ENCODE data around the gene NOL9. TPM values are rescaled to one million over a fixed set of nuclear protein-coding genes. Genes with fewer than 3 reads are reported as not detected.

NOL9 gene
- total and polyA plus RNA-seq, 10 of the 15 experiments (the other 5 are each of a cell fraction or from before 2014, with no cell fraction given), result 3.9 to 35.9 (median 23.0) TPM

DNA sequence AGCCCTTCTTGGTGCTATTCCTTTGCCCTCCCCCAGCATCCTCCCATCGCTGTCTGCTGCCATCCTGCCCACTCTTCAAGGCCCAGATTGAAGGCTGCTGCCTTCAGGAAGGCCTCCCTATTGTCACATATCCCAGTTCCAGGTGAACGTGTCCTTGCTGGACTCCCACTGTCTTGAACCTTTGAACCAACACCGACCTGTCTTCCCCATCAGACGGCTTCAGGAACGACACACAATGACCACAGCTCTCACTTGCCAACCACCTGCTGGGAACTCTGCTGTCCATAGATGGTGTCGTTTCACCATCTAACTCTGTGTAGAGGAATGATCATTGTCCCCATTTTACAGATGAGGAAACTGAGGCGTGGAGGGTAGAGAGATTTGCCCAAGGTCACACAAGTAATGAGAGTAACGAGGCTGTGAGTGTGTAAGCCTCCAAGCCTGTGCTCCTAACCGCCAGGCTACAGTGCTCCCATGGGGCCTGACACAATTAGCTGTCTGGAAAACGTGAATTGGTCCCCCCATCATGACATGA is 53.0 kb downstream of the NOL9 start:
- no peak overlapping the region for H3K4me2 ChIP-seq (ENCODE audit: control insufficient read depth, insufficient read depth)
- H3K4me1 ChIP-seq (ENCODE audit: control insufficient read depth, insufficient read depth, low read length), result no peaks in the 10 kb centered on the region
- FAIRE-seq, result no peak
- no peaks in the 10 kb centered on the region for H3K79me2 ChIP-seq (ENCODE audit: control insufficient read depth, insufficient read depth, low read length)
- intact Hi-C loops (cut with micrococcal nuclease; ENCODE audit: unreplicated experiment) (no loop called here), in situ Hi-C loops (cut with MboI) (no loop called here)
- TF ChIP-seq, protein P1, sequence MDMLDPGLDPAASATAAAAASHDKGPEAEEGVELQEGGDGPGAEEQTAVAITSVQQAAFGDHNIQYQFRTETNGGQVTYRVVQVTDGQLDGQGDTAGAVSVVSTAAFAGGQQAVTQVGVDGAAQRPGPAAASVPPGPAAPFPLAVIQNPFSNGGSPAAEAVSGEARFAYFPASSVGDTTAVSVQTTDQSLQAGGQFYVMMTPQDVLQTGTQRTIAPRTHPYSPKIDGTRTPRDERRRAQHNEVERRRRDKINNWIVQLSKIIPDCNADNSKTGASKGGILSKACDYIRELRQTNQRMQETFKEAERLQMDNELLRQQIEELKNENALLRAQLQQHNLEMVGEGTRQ (IDR thresholded peaks at IDR 0.05; ENCODE audit: borderline replicate concordance, low read depth, low read length), result no peak
- TF ChIP-seq E4F1 (IDR thresholded peaks at IDR 0.05; ENCODE audit: borderline replicate concordance, partially characterized antibody) (no peak), SMARCA5 (IDR thresholded peaks at IDR 0.05) (no peak), ZBTB33 (IDR thresholded peaks at IDR 0.05) (no peak), EGR1 (IDR thresholded peaks at IDR 0.05; ENCODE audit: borderline replicate concordance in 1 of 2, low read depth in 2 of 2, low read length in 2 of 2) (no peak), ESRRA (IDR thresholded peaks at IDR 0.05; ENCODE audit: low read length) (no peak)
- no peak for DNase-seq (ENCODE audit: low read depth, low spot score)
- POLR2A ChIA-PET, result no interaction called here
- WGBS (ENCODE audit: insufficient coverage, insufficient replicate concordance, low lambda C conversion rate, missing lambda C conversion rate), result 20% methylated on average over 10 of the region's 10 CpGs
- no peak overlapping the region for H3K4me3 ChIP-seq
- H3K36me3 ChIP-seq (ENCODE audit: control insufficient read depth in 2 of 2, insufficient read depth in 2 of 2, low read length in 1 of 2), result no peaks in the 10 kb centered on the region
- BruUV-seq (replicated peaks), result no TSS peak
- no peaks in the 10 kb centered on the region for H3K9me3 ChIP-seq (replicated peaks; ENCODE audit: control insufficient read depth, insufficient read depth, low read length)
- SMC1A ChIA-PET (ENCODE audit: uncharacterized antibody, unreplicated experiment), result no interaction called here
- H3K9ac ChIP-seq (ENCODE audit: control insufficient read depth, insufficient read depth, low read length), result no peak overlapping the region
- RAD21 ChIA-PET (ENCODE audit: unreplicated experiment), result no interaction called here
- H4K20me1 ChIP-seq (ENCODE audit: control insufficient read depth, insufficient read depth), result no peaks in the 10 kb centered on the region; the same call in 1 of the 2 replicates
- ATAC-seq, result no peak
- no peak overlapping the region for H2AFZ ChIP-seq (ENCODE audit: control insufficient read depth, low read depth, low read length)
- peaks cover 3 to 8% of the 10 kb centered on the region in 2 experiments for H3K27me3 ChIP-seq (replicated peaks in 1 of 2; ENCODE audit: control insufficient read depth in 2 of 2, insufficient read depth in 2 of 2, low read length in 1 of 2)
- CTCF ChIA-PET, result interaction anchor here (0.8 kb wide), 1 partner anchor 11 kb away, joined by 3 read pairs; no protein-coding TSS in a partner anchor
- no peak overlapping the region for H3K27ac ChIP-seq (ENCODE audit: control insufficient read depth, insufficient read depth)
